ENCODE results near the gene DYNLT4.
"Not testable (repeated sequence)": the region's sequence is repeated elsewhere in the genome, so short reads cannot be mapped to it uniquely, and the experiment has no call there.

The DYNLT4 gene

GRCh38 chr1:44828003-44828651 is 21.0 kb upstream of the DYNLT4 start:
- no peak for DNase-seq

GRCh38 chr1:44827197-44828002 is 20.2 kb upstream of the DYNLT4 start:
- DNase-seq, result no peak

- no peak for DNase-seq
Measured at GRCh38 chr1:44826375-44827196, 19.4 kb upstream of the DYNLT4 start.

GRCh38 chr1:44824392-44824791 is 17.2 kb upstream of the DYNLT4 start:
- DNase-seq, result not testable (repeated sequence)

- no peak for DNase-seq
Measured at GRCh38 chr1:44822981-44823451, 15.9 kb upstream of the DYNLT4 start.

GRCh38 chr1:44822131-44822701 is 15.1 kb upstream of the DYNLT4 start:
- DNase-seq, result no peak

GRCh38 chr1:44821240-44821715 is 14.1 kb upstream of the DYNLT4 start:
- no peak for DNase-seq

GRCh38 chr1:44820328-44821239 is 13.4 kb upstream of the DYNLT4 start:
- no peak for DNase-seq

- no peak for DNase-seq
Measured at GRCh38 chr1:44819608-44820327, 12.6 kb upstream of the DYNLT4 start.

GRCh38 chr1:44819196-44819607 is 12.1 kb upstream of the DYNLT4 start:
- DNase-seq, result no peak

GRCh38 chr1:44817771-44818495 is 10.8 kb upstream of the DYNLT4 start:
- no peak for DNase-seq

GRCh38 chr1:44817307-44817706 is 10.2 kb upstream of the DYNLT4 start:
- DNase-seq, result no peak

GRCh38 chr1:44815926-44816325 is 8.8 kb upstream of the DYNLT4 start:
- DNase-seq, result not testable (repeated sequence)

GRCh38 chr1:44812822-44813543 is 5.8 kb upstream of the DYNLT4 start:
- no peak for DNase-seq

GRCh38 chr1:44811234-44811633 is 4.1 kb upstream of the DYNLT4 start:
- no peak for DNase-seq

- DNase-seq, result not testable (repeated sequence)
Measured at GRCh38 chr1:44810762-44811105, 3.6 kb upstream of the DYNLT4 start.

- no peak for DNase-seq
Measured at GRCh38 chr1:44810101-44810761, 3.1 kb upstream of the DYNLT4 start.

- no peak for DNase-seq
Measured at GRCh38 chr1:44808938-44809917, 2.1 kb upstream of the DYNLT4 start.
